Thyroid gland (tissue), 4 donors: ENCODE data around the gene BBLN.

Source experiments
- POLR2A ChIP-seq, 2 donors: fragments of 450-650 bp; IDR thresholded peaks; one replicate each; pipeline ENCODE4 v1.6.1; 2017; ENCODE audit warnings: antibody characterized with exemption in 2 of 2, mild to moderate bottlenecking in 2 of 2, moderate library complexity in 1 of 2
- TF ChIP-seq, protein P1 (sequence below), 6 experiments: fragments of 200-600 bp in 3 of 6; fragments of 450-650 bp in 3 of 6; sonication (generic) in 3 of 6; IDR thresholded peaks; one replicate each; pipeline ENCODE4 v1.5.1; 2016 to 2019; ENCODE audit warnings: antibody characterized with exemption in 6 of 6, mild to moderate bottlenecking in 2 of 6, inconsistent platforms in 1 of 6, moderate library complexity in 1 of 6

DNA sequence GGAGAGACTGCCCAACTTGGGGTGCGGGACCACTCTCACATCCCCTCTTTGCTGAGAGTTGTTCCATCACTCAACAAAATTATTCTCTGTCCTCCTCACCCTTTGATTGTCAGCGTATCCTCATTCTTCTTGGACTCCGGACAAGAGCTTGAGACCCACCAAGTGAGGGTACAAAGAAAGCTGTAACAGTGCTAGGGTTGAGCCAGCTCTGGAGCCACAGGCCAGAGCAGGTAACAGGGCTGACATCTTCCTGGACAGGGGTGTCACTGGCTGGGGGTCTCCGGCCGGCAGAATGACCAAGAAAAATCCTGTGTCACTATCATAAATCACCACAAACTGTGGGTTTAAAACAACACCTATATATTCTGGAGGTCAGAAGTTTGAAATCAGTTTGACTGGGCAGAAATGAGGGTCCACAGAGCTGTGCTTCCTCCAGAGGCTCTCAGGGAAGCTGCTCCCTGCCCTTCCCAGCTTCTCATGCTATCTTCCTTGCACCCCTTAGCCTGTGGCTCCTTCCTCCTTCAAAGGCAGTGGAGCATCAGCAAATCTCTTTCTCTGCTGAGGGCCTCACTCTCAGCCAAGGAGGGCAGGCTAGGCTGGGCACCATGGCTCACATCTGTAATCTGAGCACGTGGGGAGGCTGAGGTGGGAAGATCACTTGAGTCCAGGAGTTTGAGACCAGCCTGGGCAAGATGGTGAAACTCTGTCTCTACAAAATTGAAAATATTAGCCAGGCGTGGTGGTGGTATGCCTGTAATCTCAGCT is 4.1 kb upstream of the BBLN start:
- no peak for TF ChIP-seq POLR2A (IDR thresholded peaks at IDR 0.05)
- TF ChIP-seq, protein P1, sequence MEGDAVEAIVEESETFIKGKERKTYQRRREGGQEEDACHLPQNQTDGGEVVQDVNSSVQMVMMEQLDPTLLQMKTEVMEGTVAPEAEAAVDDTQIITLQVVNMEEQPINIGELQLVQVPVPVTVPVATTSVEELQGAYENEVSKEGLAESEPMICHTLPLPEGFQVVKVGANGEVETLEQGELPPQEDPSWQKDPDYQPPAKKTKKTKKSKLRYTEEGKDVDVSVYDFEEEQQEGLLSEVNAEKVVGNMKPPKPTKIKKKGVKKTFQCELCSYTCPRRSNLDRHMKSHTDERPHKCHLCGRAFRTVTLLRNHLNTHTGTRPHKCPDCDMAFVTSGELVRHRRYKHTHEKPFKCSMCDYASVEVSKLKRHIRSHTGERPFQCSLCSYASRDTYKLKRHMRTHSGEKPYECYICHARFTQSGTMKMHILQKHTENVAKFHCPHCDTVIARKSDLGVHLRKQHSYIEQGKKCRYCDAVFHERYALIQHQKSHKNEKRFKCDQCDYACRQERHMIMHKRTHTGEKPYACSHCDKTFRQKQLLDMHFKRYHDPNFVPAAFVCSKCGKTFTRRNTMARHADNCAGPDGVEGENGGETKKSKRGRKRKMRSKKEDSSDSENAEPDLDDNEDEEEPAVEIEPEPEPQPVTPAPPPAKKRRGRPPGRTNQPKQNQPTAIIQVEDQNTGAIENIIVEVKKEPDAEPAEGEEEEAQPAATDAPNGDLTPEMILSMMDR (IDR thresholded peaks at IDR 0.05): no peak
